Posterior vena cava (tissue), 2 donors: Measurements from ENCODE around the gene RAPGEF2. TPM values are rescaled to one million over a fixed set of nuclear protein-coding genes. Genes with fewer than 3 reads are reported as not detected.
A peak's percentile ranks its signal among the peaks of the same experiment; 100 is the strongest.
"Not testable (repeated sequence)": the region's sequence is repeated elsewhere in the genome, so short reads cannot be mapped to it uniquely, and the experiment has no call there.

Experiments
- DNase-seq: peaks from one replicate; pipeline ENCODE4 v3.0.0-alpha.2; 2020; ENCODE audit warnings: low spot score
- intact Hi-C, 2 donors: fragments of 100-400 bp; cut with DNase I; formaldehyde crosslinking; loops; one replicate each; pipeline versions ENCODE4 v1.14.1 to v1.14.2; 2022 to 2023
- total RNA-seq, 2 donors: library from RNA; stranded (reverse); fragmentation: NEBNext Ultra II Directional; extraction: Animal tissue kit (Norgen Biotek cat#: 25700); gene quantifications; one replicate each; pipeline ENCODE4 v1.2.1, GENCODE V29; 2021
- donor health status: DM: yes; HTN: yes; CAD: no.
- donor health status: DM: yes; HTN: yes; CAD: no.

RAPGEF2 gene
- total RNA-seq, 2 donors from 2014 or later, result 25.6 to 28.2 TPM

DNA sequence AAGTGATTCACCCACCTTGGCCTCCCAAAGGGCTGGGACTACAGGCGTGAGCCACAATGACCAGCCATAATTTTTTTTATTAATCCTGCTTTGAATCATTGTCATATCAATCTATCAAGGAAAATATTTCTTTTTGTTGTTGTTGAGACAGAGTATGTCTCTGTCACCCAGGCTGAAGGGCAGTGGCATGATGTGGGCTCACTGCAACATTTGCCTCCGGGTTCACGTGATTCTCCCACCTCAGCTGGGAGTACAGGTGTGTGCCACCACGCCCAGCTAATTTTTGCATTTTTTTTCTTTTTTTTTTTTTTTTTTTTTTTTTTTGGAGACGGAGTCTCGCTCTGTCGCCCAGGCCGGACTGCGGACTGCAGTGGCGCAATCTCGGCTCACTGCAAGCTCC, 8.7 kb upstream of the RAPGEF2 start:
- DNase-seq, intact Hi-C loops: not testable (repeated sequence)

GRCh38 chr4:159096434-159096833, 6.4 kb upstream of the RAPGEF2 start:
- intact Hi-C loops, result no loop called here
- DNase-seq, result no peak

- intact Hi-C loops, result no loop called here
- no peak for DNase-seq
Measured at GRCh38 chr4:159097144-159097543, 5.7 kb upstream of the RAPGEF2 start.

GRCh38 chr4:159097785-159098184, 5.1 kb upstream of the RAPGEF2 start:
- intact Hi-C loops, result no loop called here
- DNase-seq, result no peak

DNA sequence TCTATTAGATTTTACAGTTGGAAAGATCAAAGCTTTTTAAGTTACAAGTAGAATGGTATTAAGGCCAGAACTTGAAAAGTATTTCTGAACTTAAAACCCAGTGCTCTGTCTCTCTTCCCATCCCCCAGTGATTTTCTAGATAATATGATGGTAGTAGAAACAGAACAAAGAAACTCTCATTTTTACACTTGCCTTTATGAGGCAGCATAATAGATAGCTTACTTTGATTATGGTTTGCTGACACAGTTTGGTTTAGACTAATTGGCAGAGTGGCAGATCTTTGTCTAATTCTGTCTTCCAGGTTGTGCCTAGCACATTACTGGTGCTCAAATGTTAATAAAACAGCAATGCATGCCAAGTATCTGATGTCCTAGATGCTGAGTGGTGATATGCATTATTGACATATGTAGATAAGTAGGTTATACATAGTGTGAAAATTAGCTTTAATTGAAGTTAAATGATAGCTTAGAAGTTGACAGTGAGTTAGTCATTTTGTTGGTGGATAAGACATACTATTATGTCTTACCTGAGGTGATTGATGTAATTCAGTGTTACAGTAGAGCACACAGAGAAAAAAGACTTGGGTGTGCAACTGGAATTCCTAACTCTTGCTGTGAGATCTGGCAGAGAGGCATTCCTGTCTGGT, 4.3 kb upstream of the RAPGEF2 start:
- DNase-seq, result no peak

DNA sequence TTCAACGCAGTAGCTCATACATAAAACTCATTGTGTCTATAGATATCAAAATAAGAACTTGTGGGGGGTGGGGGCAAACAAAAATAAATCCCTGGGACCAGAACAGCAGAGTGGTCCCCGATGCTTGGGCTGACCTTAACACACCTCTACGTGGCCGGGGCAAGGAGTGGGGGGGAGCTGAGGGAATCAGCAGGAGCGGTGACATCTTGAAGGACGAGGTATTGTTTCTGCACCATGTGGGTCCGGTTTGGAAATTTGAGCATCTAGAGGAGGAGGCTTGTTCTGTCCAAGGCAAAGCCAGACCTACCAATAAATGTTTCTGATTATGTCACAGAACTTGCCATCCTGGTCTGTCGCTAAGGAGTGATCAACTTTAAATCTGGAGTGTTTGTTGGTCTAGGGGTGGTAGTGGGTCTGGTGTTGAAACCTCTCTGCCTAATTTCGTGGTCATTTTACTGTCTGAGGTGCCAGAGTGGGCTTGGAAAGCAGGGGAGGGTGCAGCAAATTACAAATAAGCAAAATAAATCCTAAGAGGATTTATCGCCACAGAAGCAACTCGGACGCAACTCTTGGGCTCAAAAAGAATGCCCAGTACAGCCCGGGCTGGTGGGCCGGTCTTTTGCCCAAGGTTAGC, 774 bp upstream of the RAPGEF2 start:
- no peak for DNase-seq
- intact Hi-C loops, result no loop called here

More for the DNA sequence above, 4.3 kb upstream of the RAPGEF2 start:
- intact Hi-C loops, result no loop called here

GRCh38 chr4:159103384-159103990, 608 bp downstream of the RAPGEF2 start:
- peak; percentile 87 for DNase-seq
- intact Hi-C loops, result no loop called here

- intact Hi-C loops, result no loop called here
Measured at GRCh38 chr4:159104694-159105414, 2.0 kb downstream of the RAPGEF2 start.

GRCh38 chr4:159105761-159106243, 2.9 kb downstream of the RAPGEF2 start:
- intact Hi-C loops, result no loop called here
- DNase-seq, result no peak

More at GRCh38 chr4:159104694-159105414, 2.0 kb downstream of the RAPGEF2 start:
- DNase-seq, result no peak

DNA sequence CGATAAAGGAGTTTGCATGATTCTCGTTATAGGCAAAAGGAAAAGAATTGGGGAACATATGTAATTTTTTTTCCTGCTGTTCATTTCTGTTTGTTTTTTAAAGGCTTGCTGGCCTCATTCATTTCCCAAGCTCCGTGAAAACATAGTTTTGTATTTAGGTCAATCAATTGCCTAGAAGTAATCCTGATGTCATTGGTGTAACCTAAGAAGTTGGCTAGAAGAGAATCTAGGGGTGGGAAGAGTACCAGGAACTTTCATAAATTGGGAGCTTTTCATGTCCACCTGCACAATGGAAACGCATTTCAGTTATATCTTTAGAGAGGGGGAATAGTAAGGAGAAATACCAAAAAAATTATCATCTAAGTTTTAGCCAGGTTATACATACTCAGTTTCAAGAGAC, 3.8 kb downstream of the RAPGEF2 start:
- DNase-seq, result no peak
- intact Hi-C loops, result no loop called here

DNA sequence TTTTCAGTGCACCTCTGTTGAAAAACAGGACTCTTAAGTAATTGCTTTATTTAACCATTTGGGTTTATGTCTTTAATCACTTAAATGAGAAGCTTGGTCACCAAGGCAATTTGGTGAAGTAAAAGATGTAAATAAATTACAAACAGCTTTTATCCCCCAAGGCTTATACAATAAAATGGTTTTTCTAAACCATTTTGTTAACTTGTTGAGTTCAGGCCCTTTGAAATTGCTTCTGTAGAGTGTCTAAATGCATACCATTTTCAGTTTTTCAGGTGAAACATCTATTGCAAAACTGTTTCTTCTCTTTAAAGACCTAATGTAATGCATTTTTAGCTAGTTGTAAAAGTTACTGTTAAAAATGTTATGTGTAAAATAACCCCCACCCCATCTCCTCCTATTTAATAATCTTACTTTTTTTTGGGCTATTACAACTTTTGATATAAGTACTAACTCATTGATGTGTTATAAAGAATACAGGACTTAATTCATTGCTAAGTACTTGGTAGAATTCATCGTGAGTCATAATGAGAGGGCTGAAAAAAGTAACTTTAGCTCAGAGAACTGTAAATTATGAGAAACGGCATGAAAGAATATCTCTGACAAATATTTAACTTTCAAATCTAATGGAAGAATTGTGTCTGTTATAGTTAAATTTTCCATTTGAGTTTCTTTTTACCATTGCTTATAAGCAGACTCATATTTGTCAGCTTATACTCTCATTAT, 4.5 kb downstream of the RAPGEF2 start:
- DNase-seq, result no peak
- intact Hi-C loops, result no loop called here

GRCh38 chr4:159108124-159108523, 5.2 kb downstream of the RAPGEF2 start:
- intact Hi-C loops, result no loop called here
- no peak for DNase-seq

DNA sequence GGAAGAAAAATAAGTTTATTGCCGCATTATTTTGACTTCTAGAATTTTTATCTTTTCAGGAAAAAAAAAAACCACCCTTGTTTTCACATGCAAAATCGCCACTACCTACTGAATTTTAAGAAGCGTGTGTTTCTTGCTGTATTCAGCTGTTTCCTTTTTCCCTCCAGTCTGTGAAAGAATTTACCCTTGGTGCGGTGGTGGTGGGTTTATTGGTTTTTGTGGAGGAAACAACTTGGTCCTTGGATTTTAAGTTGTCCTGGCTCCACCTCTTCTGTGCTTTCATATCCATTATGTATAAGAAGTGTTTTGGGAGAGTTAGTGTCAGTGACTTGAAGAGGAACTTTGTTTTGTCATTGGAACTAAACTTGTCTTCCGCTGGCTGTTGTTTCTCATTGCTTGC, 8.1 kb downstream of the RAPGEF2 start:
- no peak for DNase-seq
- intact Hi-C loops, result no loop called here

DNA sequence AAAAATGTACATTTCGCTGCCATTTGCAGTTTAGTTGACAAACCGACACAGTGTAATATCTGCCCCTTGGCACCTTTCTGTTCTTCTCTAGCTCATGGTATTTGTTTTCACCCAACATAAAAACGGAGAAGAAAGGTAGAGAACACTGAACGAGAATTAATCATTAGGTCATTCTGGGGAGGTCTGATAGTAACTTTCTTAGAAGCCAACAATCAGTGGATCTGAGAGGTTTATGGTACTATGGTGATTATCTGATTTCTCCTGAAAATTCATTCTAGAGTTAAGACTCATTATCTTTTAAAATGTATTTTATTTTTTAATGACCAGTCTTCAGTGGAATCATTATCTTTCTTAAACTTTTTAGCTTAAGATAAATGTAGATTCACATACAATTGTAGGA, 8.5 kb downstream of the RAPGEF2 start:
- intact Hi-C loops, result no loop called here
- DNase-seq, result no peak

DNA sequence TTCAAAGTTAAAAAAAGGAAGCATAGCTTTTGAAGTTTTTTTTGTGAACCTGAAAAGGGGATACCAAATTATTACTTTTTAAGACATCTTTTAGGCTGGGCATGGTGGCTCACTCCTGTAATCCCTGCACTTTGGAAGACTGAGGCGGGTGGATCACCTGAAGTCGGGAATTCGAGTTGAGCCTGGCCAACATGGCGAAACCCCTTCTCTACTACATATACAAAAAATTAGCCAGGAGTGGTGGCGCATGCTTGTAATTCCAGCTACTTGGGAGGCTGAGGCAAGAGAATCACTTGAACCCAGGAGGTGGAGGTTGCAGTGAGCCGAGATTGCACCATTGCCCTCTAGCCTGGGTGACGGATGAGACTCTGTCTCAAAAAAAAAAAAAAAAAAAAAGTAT, 10.5 kb downstream of the RAPGEF2 start:
- intact Hi-C loops, DNase-seq: not testable (repeated sequence)

DNA sequence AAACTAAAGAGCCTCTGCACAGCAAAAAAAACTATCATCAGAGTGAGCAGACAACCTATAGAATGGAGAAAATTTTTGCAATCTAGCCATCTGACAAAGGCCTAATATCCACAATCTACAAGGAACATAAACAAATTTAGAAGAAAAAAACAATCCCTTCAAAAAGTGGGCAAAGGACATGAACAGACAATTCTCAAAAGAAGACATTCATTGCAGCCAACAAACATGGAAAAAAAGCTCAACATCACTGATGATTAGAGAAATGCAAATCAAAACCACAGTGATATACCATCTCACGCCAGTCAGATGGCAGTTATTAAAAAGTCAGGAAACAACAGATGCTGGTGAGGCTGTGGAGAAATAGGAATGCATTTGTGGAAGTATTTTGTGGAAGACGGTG, 13.2 kb downstream of the RAPGEF2 start:
- intact Hi-C loops, DNase-seq: not testable (repeated sequence)

- DNase-seq, intact Hi-C loops: not testable (repeated sequence)
Measured at GRCh38 chr4:159116693-159117092, 13.8 kb downstream of the RAPGEF2 start.

DNA sequence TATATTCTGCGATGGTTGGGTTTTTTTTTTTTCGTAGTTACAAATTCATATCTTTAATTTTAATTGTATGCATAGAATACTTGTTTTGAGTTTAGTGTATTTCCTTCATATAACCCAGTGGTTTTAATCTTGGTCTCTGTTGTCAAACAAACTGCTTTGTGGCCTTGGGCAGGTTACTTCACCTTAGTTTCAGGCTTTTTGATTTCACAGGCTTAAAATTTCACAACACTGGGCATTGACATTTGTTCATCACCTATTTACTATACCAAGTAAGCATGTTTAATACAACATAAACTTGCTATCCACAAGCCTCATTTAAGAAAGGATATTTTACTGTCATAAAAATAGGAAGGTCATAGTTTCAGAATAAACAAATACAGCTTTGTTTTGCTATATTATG, 14.7 kb downstream of the RAPGEF2 start:
- intact Hi-C loops, result no loop called here
- DNase-seq, result no peak

- intact Hi-C loops, result no loop called here
- no peak for DNase-seq
Measured at GRCh38 chr4:159117968-159118367, 15.1 kb downstream of the RAPGEF2 start.
